K562 (cell line): ENCODE data around the gene SPIB. TPM values are rescaled to one million over a fixed set of nuclear protein-coding genes. Genes with fewer than 3 reads are reported as not detected.

Experiments
- ATAC-seq: fragments of 200-7000 bp; cut with Tn5 transposase; 3 replicates; pipeline ENCODE4 v1.9.1; 2020; ENCODE audit warnings: moderate library complexity
- BruUV-seq: library from RNA; stranded (reverse); fragments of 400-500 nt; replicated peaks from 2 replicates; lab custom pipeline; 2021; lab: Mats Ljungman, UMichigan
- CTCF ChIA-PET: fragments of 300-600 bp; formaldehyde crosslinking; extraction: SDS; loops from one replicate; lab custom pipeline; 2021; ENCODE audit warnings: low intra/inter-chr PET ratio; lab: Yijun Ruan, JAX
- POLR2A ChIA-PET: fragments of 300-600, 350-650 bp; sonication (Branson Sonifier 250); formaldehyde crosslinking; extraction: SDS; loops from one replicate; lab custom pipeline; 2021; ENCODE audit warnings: antibody characterized with exemption, inconsistent platforms; lab: Yijun Ruan, JAX
- DNase-seq, 4 experiments: peaks; one replicate each; pipeline versions ENCODE4 v3.0.0 to v3.0.0-alpha.2; 2011 to 2018; ENCODE audit warnings: low spot score in 3 of 4, mixed read lengths in 3 of 4; ENCODE audit errors: extremely low read depth in 1 of 4
- FAIRE-seq: peaks from 2 replicates; lab custom pipeline; 2011; peaks lifted over from hg19 to GRCh38; lab: Jason Lieb, UNC
- H2AFZ ChIP-seq: 2 replicates; pipeline ENCODE4 v1.6.0; 2011; ENCODE audit warnings: low read depth, low read length, control low read depth, inconsistent platforms
- H3K27ac ChIP-seq: fragments of 200-600 bp; 3 replicates; pipeline ENCODE4 v1.8.0; 2011; ENCODE audit warnings: low read depth, mild to moderate bottlenecking, control low read depth, inconsistent platforms, low read length, moderate library complexity, mixed read lengths; ENCODE audit errors: extremely low read depth
- H3K27me3 ChIP-seq, 2 experiments: fragments of 300-600 bp in 1 of 2; 2 replicates in 1 of 2; 3 replicates in 1 of 2; pipeline versions ENCODE4 v1.6.0 to v1.8.0; 2011; ENCODE audit warnings: inconsistent platforms in 2 of 2, low read length in 2 of 2, mild to moderate bottlenecking in 1 of 2, mixed read lengths in 1 of 2, moderate library complexity in 1 of 2; ENCODE audit not compliant: control insufficient read depth in 2 of 2, insufficient read depth in 2 of 2
- H3K36me3 ChIP-seq: fragments of 300-600 bp; 3 replicates; pipeline ENCODE4 v1.8.0; 2011; ENCODE audit warnings: mild to moderate bottlenecking, low read length, inconsistent platforms; ENCODE audit not compliant: control insufficient read depth, insufficient read depth
- H3K4me1 ChIP-seq, 2 experiments: fragments of 200-600 bp in 1 of 2; replicated peaks in 1 of 2; 2 replicates in 1 of 2; 3 replicates in 1 of 2; pipeline versions ENCODE4 v1.5.1 to v1.8.0; 2011; ENCODE audit warnings: inconsistent platforms in 2 of 2, low read length in 2 of 2, mild to moderate bottlenecking in 1 of 2, mixed read lengths in 1 of 2, moderate library complexity in 1 of 2; ENCODE audit not compliant: control insufficient read depth in 2 of 2, insufficient read depth in 2 of 2
- H3K4me2 ChIP-seq: 2 replicates; pipeline ENCODE4 v1.6.1; 2011; ENCODE audit warnings: low read length, control low read depth, inconsistent platforms, mixed read lengths; ENCODE audit not compliant: insufficient read depth
- H3K4me3 ChIP-seq: fragments of 200-600 bp; sonication (generic), shearing (Covaris generic); 2 replicates; pipeline ENCODE4 v1.5.1; 2016; ENCODE audit warnings: control low read depth, inconsistent platforms
- H3K79me2 ChIP-seq: fragments of 200-600 bp; 3 replicates; pipeline ENCODE4 v1.8.0; 2011; ENCODE audit warnings: low read length, inconsistent platforms; ENCODE audit not compliant: control insufficient read depth, insufficient read depth
- H3K9ac ChIP-seq, 2 experiments: 2 replicates each; pipeline versions ENCODE4 v1.6.0 to v1.6.1; 2011; ENCODE audit warnings: low read depth in 2 of 2, low read length in 2 of 2, control low read depth in 1 of 2, inconsistent platforms in 1 of 2, mild to moderate bottlenecking in 1 of 2, mixed read lengths in 1 of 2; ENCODE audit not compliant: insufficient read depth in 1 of 2
- H3K9me1 ChIP-seq: one replicate; pipeline ENCODE4 v1.6.0; 2011; ENCODE audit warnings: inconsistent platforms, mild to moderate bottlenecking, low read length, moderate library complexity; ENCODE audit not compliant: control insufficient read depth, insufficient read depth
- H3K9me3 ChIP-seq: replicated peaks from 2 replicates; pipeline ENCODE4 v1.5.1; 2011; ENCODE audit warnings: low read depth, low read length, inconsistent platforms; ENCODE audit not compliant: control insufficient read depth, insufficient read depth
- H4K20me1 ChIP-seq: replicated peaks from 2 replicates; pipeline ENCODE4 v1.6.1; 2011; ENCODE audit warnings: low read length, inconsistent platforms, mixed read lengths; ENCODE audit not compliant: control insufficient read depth, insufficient read depth
- ATF4 ChIP-seq: fragments of 450-650 bp; formaldehyde crosslinking; IDR thresholded peaks from 2 replicates; pipeline ENCODE4 v1.4.0; 2022; ENCODE audit warnings: mild to moderate bottlenecking, moderate library complexity
- PPARD ChIP-seq: fragments of 250-450 bp; sonication (Bioruptor Pico); IDR thresholded peaks from 2 replicates; pipeline ENCODE4 v1.8.0; 2022; ENCODE audit warnings: inconsistent platforms, mild to moderate bottlenecking, moderate library complexity
- ZBTB40 ChIP-seq, 2 experiments: fragments of 450-650 bp in 1 of 2; sonication (generic) in 1 of 2; formaldehyde crosslinking in 1 of 2; IDR thresholded peaks; 2 replicates each; pipeline versions ENCODE4 v1.7.1 to v1.9.0; 2016 to 2022; ENCODE audit warnings: inconsistent platforms in 1 of 2, mild to moderate bottlenecking in 1 of 2, missing genetic modification reagents in 1 of 2
- ZFX ChIP-seq: sonication (generic); formaldehyde crosslinking; IDR thresholded peaks from 2 replicates; pipeline ENCODE4 v1.8.0; 2022; ENCODE audit warnings: mild to moderate bottlenecking, missing genetic modification reagents, moderate library complexity
- ZNF77 ChIP-seq: fragments of 250-450 bp; sonication (Bioruptor Pico); IDR thresholded peaks from 2 replicates; pipeline ENCODE4 v1.5.0; 2020
- WGBS: fragments of 100-300 bp; shearing (Covaris generic); methylation state at CpG from one replicate; pipeline ENCODE4 v1.1.6; 2016; ENCODE audit warnings: low coverage, mixed read lengths; ENCODE audit not compliant: insufficient coverage; ENCODE audit errors: missing lambda C conversion rate; 5-methylcytosine and 5-hydroxymethylcytosine counted together
- in situ Hi-C: fragments of 300-500 bp; cut with MboI; formaldehyde crosslinking; loops from 4 replicates; pipeline ENCODE4 v1.15.0; 2018; ENCODE audit warnings: inconsistent platforms, mixed read lengths
- intact Hi-C: fragments of 100-400 bp; cut with micrococcal nuclease; formaldehyde crosslinking; loops from 2 replicates; pipeline ENCODE4 v1.14.2; 2022
- polyA plus RNA-seq, 8 experiments: library from polyadenylated mRNA; depleted of rRNA in 4 of 8; stranded (reverse) in 5 of 8; unstranded in 3 of 8; fragments of >200 nt; fragmentation: Nextera tagmentation in 2 of 8; fragmentation: Illumina TruSeq in 1 of 8; extraction: Ambion mirVana in 2 of 8; extraction: Trizol in 1 of 8; gene quantifications; 2 replicates each; pipeline versions ENCODE4 v1.2.1 to v1.2.3, GENCODE V29; 2011 to 2014; ENCODE audit warnings: inconsistent platforms in 1 of 8, missing spikeins in 1 of 8
- total RNA-seq, 7 experiments: library from RNA; depleted of rRNA in 6 of 7; stranded (reverse); fragments of >200 nt in 6 of 7; fragmentation: Illumina TruSeq in 2 of 7; extraction: Trizol in 2 of 7; gene quantifications; 2 replicates each; pipeline versions ENCODE4 v1.2.1 to v1.2.3, GENCODE V29; 2011 to 2021; ENCODE audit warnings: low replicate concordance in 1 of 7

Gene SPIB
- total and polyA plus RNA-seq, 9 of the 15 experiments (the other 6 are each of a cell fraction or from before 2014, with no cell fraction given), result 0.06 to 1.0 (median 0.43) TPM; not detected in 1

GRCh38 chr19:50480281-50481111 lies 61.8 kb downstream of the SPIB start:
- no TSS peak for BruUV-seq
- Histone ChIP-seq H3K9me3 (no peaks in the 10 kb centered on the region), H3K36me3 (peaks cover 53% of the 10 kb centered on the region; the same call in 2 of the 3 replicates), H4K20me1 (peaks cover 7% of the 10 kb centered on the region; the same call in 1 of the 2 replicates), H3K9me1 (no peaks in the 10 kb centered on the region), H2AFZ (no peak overlapping the region), H3K4me3 (no peak overlapping the region), H3K27me3 (no peaks in the 10 kb centered on the region; a peak in 1 of 5 replicates), H3K79me2 (peaks cover 25% of the 10 kb centered on the region), H3K9ac (no peak overlapping the region; a peak in 1 of 4 replicates), H3K4me1 (peaks cover 5 to 52% of the 10 kb centered on the region in 2 experiments; a peak in 4 of 5 replicates), H3K27ac (no peak overlapping the region), H3K4me2 (no peak overlapping the region)
- no peak for ATAC-seq
- in situ Hi-C loops (no loop called here), intact Hi-C loops (no loop called here)
- 69% methylated on average over 26 of the region's 37 CpGs for WGBS
- ChIA-PET POLR2A (no interaction called here), CTCF (no interaction called here)
- no peak for DNase-seq
- FAIRE-seq, result no peak
- TF ChIP-seq ZNF77 (CRISPR knock-in tag) (no peak), ZFX (CRISPR knock-in tag) (no peak), PPARD (CRISPR knock-in tag) (no peak), ZBTB40 (IDR thresholded peaks at IDR 0.05) (no peak), ZBTB40 (CRISPR knock-in tag; IDR thresholded peaks at IDR 0.05) (no peak), ATF4 (no peak)
